Renal cortical epithelial cell (primary cell): ENCODE data around the gene ITIH1. TPM values are rescaled to one million over a fixed set of nuclear protein-coding genes. Genes with fewer than 3 reads are reported as not detected.
"Not testable (repeated sequence)": the region's sequence is repeated elsewhere in the genome, so short reads cannot be mapped to it uniquely, and the experiment has no call there.

Experiments used
- DNase-seq: peaks from one replicate; pipeline ENCODE4 v3.0.0-alpha.2; 2011; ENCODE audit warnings: low read depth
- total RNA-seq: library from RNA; depleted of rRNA; stranded (reverse); fragments of >200 nt; gene quantifications from 2 replicates; pipeline ENCODE4 v1.2.3, GENCODE V29; 2014

ITIH1 gene, protein sequence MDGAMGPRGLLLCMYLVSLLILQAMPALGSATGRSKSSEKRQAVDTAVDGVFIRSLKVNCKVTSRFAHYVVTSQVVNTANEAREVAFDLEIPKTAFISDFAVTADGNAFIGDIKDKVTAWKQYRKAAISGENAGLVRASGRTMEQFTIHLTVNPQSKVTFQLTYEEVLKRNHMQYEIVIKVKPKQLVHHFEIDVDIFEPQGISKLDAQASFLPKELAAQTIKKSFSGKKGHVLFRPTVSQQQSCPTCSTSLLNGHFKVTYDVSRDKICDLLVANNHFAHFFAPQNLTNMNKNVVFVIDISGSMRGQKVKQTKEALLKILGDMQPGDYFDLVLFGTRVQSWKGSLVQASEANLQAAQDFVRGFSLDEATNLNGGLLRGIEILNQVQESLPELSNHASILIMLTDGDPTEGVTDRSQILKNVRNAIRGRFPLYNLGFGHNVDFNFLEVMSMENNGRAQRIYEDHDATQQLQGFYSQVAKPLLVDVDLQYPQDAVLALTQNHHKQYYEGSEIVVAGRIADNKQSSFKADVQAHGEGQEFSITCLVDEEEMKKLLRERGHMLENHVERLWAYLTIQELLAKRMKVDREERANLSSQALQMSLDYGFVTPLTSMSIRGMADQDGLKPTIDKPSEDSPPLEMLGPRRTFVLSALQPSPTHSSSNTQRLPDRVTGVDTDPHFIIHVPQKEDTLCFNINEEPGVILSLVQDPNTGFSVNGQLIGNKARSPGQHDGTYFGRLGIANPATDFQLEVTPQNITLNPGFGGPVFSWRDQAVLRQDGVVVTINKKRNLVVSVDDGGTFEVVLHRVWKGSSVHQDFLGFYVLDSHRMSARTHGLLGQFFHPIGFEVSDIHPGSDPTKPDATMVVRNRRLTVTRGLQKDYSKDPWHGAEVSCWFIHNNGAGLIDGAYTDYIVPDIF
- not detected in 2 replicates for total RNA-seq

DNA sequence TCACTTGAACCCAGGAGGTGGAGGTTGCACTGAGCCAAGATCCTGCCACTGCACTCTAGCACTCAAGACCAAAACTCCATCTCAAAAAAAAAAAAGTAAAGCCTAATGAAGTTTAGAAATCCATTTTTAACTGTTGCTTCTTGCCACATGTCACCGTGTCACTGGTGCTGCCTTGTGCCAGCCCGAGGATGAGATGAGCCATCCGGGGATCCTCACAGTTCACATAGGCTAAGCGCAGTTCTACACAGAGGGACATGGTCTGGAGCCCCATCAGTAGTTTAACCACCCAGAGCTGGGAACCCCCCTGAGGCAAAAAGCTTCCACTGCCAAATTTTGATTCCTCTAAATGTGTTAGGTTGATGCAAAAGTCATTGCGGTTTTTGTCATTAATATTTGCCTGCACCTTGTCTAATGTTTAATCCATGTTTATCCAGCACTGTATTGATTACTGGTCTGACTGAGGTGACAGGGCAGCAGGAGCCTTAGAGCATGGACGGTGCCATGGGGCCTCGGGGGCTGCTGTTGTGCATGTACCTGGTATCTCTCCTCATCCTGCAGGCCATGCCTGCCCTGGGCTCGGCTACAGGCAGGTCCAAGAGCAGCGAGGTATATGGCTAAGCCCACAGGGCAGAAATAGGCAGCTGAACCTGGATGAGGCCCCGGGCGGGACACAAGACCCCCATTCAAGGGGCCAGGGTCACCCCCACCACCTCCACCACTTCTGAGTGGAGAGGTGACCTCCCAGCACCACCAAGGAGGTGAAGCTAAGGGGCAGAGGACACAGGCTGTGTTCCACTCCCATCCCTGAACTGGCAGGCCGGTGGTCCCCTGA is at the start of gene ITIH1:
TSS of gene ITIH1 (plus strand) at position 473 of the 832 bp plus-strand sequence. CDS start at position 490, 17 bp downstream.
- peak; percentile 33 for DNase-seq

DNA sequence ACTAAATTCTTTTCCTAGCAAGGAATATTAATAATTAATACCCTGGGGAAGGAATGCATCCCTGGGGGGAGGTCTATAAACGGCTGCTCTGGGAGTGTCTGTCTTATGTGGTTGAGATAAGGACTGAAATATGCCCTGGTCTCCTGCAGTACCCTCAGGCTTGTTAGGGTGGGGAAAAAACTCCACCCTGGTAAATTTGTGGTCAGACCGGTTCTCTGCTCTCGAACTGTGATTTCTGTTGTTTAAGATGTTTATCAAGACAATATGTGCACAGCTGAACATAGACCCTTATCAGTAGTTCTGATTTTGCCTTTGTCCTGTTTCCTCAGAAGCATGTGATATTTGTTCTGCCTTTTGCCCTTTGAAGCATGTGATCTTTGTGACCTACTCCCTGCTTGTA is 48.6 kb upstream of the ITIH1 start:
- DNase-seq: not testable (repeated sequence)

DNA sequence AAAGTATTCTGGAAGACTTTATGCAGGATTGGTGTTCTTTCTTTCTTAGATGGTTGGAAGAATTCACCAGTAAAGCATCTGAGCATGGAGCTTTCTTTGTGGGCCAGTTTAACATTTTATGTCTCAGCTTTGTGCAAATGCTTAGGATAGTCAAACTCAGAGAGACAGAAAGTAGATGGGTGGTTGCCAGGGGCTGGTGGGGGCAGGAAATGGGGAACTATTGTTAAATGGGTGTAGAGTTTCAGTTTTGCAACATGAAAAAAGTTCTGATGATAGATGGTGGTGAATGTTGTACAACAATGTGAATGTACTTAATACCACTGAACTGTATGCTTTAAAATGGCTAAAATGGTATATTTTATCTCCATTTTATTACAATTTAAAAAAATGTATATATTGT is 46.7 kb upstream of the ITIH1 start:
- DNase-seq: no peak

DNA sequence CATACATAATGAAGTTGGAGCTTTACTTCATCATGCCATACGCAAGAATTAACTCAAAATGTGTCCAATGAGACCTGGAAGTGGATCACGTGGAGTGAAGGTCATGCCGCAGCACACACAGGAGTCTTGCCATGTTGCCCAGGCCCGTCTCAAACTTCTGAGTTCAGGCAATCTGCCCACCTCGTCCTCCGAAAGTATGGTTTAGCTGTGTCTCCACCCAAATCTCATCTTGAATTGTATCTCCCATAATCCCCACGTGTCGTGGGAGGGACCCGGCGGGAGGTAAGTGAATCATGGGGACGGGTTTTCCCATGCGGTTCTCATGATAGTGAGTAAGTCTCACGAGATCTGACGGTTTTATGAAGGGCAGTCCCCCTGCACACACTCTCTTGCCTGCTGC is 45.8 kb upstream of the ITIH1 start:
- DNase-seq: no peak

DNA sequence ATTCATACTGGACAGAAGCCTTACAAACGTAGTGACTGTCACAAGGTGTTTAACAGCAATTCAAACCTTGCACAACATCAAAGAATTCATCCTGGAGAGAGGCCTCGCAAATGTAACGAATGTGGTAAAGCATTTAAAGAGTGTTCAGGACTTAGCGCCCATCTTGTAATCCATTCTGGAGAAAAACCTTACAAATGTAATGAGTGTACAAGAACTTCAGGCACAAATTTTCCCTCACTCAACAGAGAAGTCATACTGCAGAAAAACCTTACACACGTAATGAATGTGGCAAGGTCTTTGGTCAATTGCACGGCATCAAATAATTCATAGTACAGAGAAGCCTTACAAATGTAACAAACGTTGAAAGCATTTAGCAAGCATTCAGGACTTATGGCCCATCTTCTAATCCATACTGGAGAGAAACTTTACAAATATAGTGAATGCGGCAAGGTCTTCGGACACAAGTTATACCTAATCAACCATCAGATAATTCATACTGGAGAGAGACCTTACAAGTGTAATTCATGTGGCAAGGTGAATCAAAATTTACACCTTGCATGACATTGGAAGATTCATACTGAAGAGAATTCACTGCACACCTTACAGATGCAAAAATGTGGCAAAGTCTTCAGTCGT is 44.0 kb upstream of the ITIH1 start:
- DNase-seq: no peak

DNA sequence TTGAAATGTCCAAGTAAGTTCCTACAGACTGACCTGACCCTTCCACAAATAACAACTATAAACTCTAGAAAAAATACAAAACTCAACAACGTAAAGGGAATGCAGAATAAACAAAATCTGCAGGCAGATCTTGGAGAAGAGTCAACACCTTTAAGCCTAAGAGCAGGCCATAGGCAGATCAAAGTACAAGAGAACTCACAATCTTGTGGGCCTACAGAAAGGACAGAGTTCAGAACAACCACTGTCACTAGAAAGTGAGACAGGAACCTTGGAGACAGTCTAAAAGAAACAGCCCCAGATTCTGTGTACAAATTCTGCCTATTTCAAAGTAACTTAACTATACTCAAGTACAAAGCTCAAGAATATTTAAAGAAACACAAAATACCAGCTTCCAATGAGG is 37.7 kb upstream of the ITIH1 start:
- no peak for DNase-seq

DNA sequence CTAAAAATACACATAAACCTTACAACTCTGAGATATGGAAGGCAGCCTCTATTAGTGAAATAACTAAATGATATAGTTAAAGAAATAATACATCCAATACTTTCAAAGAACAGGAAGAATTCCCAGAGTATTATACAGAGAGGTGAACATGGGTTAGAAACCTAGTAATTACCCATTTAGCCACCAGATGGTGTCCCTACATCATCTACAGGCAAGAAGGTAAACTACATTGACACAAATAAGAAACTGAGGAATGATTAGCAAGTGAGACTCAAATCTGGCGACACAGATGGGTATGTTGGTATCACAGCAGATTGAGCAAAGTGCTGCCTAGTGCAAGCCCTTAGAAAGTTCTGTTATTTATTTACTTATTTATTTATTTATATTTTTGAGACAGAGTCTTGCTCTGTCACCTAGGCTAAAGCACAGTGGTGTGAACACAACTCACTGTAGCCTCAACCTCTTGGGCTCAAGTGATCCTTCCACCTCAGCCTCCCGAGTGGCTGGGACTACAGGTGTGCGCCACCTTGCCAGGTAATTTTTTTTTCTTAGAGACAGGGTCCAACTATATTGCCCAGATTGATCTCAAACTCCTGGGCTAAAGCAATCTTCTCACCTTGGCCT is 34.9 kb upstream of the ITIH1 start:
- peak; percentile 36 for DNase-seq

DNA sequence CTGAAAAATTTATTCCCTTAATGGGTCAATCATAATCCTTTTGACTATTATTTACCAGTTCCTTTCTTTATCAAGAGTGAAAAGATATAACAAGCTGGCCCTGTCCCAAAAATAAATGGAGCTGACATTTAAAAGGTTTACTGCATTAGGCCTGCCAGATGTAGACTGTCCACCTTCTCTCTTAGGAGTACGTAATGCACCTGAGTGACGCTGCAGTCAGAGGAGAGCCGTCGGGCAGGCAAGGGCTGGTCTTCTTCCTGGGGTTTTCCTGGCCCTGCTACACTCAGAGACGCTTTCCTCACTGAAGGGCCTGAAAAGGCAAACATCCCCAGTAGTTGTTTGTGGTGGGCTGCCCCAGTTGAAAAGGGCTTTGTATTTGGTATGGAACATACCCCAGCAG is 34.2 kb upstream of the ITIH1 start:
- DNase-seq: no peak

DNA sequence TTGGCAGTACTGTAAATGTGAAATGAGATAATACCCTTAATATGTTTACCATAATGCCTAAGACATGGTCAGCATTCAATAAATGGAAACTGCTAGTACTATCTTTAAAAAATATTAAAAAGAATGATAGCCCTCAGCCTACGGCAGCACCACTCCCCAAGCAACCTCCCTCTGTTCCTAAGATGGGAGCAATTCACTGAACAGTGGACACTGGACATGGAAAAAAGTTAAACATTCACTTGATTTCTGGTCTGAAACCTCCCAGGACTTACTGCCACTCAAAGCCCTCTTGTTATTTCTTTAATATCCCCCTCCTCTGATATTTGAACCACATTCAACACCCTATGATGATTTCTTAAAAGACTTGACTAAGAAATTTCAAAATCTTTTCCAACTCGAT is 33.7 kb upstream of the ITIH1 start:
- no peak for DNase-seq

DNA sequence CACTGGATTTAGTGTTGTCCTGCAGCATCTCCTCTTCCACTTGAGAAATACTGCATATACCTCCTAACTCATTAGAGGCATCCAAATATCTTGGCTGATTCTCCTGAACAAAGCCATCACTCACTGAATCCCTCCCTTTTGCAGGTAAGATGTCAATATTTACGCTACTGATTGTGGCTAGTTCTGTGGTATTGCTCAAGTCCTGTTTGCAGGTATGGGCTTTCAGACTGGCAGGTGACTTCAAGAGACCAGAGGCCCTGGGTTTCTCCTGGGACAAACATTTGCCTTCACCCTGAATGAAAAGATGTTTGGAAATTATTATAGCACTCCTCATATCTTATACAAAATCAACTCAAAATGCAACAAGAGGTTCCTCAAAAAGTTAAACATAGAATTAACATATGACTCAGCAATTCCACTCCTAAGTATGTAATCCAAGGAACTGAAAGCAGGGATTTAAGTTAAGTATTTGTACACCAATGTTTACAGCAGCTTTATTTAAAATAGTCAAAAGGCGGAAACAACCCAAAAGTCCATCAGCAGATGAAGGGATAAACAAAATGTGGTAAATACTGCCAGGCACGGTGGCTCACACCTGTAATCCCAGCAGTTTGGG is 25.2 kb upstream of the ITIH1 start:
- DNase-seq: no peak

DNA sequence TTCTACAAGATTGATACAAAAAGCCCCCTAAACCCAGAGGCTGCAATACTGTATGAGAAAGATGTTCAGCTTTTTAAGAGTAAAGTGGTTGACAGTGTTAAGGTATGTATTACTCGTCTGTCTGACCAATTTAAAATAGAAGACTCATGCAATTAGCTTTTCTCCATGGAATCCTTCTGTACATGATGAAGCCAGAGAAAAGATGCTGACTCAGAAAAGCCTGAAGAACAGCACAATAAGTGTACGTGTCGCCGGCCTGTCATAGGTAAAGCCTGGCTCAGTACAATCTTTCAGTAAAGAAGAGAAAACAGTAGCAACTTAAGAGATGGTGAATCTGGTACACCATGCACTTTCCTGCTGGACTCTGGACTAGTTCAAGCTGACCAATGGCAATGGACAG is 23.0 kb upstream of the ITIH1 start:
- no peak for DNase-seq

DNA sequence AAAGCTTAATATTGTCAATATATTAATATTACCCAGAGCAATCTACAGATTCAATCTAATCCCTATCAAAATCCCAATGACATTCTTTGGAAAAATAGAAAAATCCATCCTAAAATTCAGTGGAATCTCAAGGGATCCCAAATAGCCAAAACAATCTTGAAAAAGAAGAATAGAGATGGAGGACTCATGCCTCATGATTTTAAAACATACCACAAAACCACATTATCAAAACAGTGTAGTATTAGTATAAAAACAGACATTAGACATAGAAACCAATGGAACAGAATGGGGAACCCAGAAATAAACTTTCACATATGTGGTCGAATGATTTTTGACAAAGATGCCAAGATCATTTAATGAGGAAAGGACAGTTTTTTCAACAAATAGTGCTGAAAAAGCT is 21.3 kb upstream of the ITIH1 start:
- no peak for DNase-seq

DNA sequence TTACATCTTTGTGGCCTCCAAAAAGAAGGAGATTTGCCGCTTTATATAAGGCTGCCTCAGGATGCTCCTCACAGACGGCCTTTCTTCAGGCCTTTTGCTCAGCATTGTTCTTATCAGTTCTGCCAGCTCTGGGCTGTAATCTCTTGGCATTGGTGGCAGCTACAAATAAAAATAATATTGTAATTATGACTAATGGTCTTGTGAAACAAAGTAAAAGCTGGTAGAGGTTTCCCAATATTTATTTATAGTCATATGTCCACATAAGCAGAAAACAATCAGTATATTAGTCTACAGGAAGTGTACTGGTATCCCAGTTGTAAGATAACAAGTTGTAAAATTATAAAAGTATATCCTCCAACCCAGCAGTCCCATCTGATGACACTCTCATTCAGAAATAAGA is 13.9 kb upstream of the ITIH1 start:
- DNase-seq: no peak

DNA sequence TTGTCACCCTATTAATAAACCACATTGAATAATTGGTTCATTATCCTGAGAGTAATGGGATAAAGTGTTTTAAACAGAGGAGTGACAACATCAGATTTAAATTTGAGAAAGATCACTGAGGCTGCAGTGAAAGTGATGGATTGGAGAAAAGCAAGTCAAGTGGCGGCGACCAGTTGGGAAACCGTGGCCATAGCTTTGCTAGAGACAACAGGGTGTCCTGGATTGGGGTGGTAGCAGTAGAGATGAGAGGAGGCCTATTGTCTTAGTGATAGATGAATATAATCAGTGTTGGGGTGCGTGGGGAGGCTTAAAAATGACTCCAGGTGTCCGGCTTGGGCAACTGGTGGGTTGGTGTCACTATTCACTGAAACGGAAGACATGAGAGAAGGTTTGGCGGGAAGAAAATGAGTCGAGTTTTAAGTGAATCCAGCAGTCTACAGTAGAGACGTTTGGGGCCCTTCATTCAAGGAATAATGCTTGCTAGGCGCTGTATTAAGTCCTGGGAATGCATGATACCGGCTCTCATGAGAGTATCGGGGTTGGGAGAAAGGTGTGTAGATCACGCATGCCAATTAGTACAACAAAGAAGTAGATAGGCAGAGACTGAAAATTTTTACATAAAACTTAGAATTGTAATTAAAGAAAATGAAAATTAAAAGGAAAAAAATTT is 7.5 kb upstream of the ITIH1 start:
- peak; percentile 15 for DNase-seq

DNA sequence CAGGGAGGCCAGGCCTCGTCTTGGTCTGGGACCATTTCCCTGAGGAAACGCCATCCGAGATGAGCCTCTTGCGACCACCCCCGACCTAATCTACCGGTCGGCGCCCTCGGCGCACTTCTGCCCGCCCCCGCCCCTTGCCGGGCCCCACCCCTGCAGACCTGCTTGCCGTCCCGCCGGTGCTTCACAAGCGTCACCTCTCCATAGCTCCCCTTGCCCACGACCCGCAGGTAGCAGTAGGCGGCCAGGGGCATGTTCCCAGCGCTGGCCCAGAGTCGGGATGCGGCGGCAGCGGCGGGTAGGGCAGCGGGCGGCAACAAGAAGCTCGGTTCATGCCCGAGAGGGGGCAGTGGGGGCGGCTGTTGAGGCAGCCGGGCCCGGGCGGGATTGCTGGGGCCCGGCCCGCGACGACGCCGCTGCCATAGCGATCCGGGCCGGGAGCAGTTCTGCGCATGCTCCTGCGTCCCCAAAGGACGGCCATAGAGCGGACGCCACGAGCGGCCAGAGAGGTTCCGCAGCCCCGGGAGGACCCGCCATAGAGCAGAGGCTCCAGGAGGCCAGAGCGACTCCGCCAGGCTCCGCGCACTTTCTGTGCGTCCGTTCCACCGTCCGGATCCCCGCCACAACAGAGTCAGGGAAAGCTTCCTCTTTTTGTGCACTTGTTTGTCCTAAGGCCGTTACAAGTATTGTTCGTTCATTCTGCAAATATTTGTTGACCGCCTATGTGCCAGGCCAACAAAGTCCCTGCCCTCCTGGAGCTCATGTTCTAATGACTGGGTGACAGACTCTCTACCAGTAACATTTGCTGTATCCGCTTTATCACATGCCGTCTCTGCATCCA is 6.7 kb upstream of the ITIH1 start, which contains the start of gene NEK4:
TSS of gene NEK4 (minus strand) at position 445 of the 838 bp plus-strand sequence. CDS start at position 251, 194 bp downstream.
- peak; percentile 74 for DNase-seq

DNA sequence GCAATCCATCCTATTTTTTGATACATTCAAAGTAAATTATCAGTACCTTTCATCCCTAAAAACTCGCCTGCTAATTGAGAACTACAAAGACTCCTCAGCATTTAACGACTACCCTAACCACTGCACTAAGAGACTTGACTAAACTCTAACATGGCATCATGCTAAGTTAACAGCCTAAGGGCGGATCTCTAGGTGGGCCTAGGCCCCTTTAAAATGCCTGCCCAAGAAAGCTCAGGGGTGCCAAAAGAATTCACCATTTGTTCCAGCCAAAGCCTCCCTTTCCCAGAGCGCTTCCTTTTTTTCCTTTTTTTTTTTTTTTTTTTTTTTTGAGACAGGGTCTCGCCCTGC is 6.1 kb upstream of the ITIH1 start:
- no peak for DNase-seq

DNA sequence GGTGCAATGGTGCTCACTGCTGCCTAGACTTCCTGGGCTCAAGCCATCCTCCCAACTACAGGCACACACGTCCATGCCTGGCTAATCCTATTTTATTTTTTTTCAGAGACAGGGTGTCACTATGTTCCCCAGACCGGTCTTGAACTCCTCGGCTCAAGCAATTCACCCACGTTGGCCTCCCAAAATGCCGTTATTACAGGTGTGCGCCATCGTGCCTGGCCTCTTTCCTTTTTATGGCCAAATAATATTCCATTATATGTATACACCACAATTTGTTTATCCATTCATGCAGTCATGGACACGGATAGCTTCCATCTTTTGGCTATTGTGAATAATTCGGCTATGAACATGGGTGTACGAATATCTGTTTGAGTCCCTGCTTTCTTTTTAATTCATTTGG is 5.7 kb upstream of the ITIH1 start:
- DNase-seq: no peak

DNA sequence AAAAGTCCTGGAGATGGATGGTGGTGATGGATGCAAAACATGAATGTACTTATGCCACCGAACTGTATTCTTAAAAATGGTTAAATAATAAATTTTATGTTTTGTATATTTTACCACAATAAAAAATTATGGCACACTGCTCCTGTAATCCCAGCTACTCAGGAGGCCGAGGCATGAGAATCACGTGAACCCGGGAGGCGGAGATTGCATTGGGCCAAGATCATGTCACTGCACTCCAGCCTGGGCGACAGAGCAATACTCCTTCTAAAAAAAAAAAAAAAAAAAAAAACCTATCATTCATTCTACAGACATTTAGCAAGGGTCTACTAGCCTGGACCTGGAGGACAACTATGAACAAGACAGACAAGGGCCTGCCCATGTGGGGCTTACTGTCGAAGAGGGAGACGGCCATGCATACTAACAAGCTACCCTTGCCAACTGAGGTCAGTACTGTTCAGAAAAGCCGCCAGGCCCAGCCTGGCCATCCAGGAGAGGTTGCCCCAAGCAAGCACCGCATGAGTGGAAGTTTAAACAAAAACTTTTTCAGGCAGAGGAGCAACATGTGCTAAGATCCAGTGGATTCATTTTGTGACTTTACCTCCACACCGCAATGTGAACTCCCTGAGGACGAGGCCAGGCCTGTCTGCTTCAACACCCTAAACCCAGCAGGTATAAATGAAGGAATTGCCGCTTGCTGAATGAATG is 3.9 kb upstream of the ITIH1 start:
- DNase-seq: no peak
